Spleen (tissue), 11 donors: Measurements from ENCODE around the gene NDNF. TPM values are rescaled to one million over a fixed set of nuclear protein-coding genes. Genes with fewer than 3 reads are reported as not detected.
A peak's percentile ranks its signal among the peaks of the same experiment; 100 is the strongest.

ENCODE experiments used
- DNase-seq: peaks from one replicate; pipeline ENCODE4 v3.0.0-alpha.2; 2020
- H3K27ac ChIP-seq, 8 donors: fragments of 200-600 bp; sonication (generic) in 7 of 8; 1 replicate in 4 of 8; 2 replicates in 4 of 8; pipeline versions ENCODE4 v1.5.0 to v1.8.0; 2016 to 2021; ENCODE audit warnings: inconsistent platforms in 4 of 8, mild to moderate bottlenecking in 4 of 8, moderate library complexity in 1 of 8
- H3K27me3 ChIP-seq, 7 donors: fragments of 200-600 bp; sonication (generic) in 6 of 7; replicated peaks in 1 of 7; 1 replicate in 4 of 7; 2 replicates in 3 of 7; pipeline versions ENCODE4 v1.5.0 to v1.8.0; 2016 to 2021; ENCODE audit warnings: inconsistent platforms in 3 of 7, mild to moderate bottlenecking in 1 of 7
- H3K36me3 ChIP-seq, 6 donors: fragments of 200-600 bp; sonication (generic) in 5 of 6; 1 replicate in 4 of 6; 2 replicates in 2 of 6; pipeline versions ENCODE4 v1.5.0 to v1.8.0; 2016 to 2021; ENCODE audit warnings: inconsistent platforms in 2 of 6
- H3K4me1 ChIP-seq, 6 donors: fragments of 200-600 bp; sonication (generic) in 5 of 6; 1 replicate in 3 of 6; 2 replicates in 3 of 6; pipeline versions ENCODE4 v1.5.0 to v1.8.0; 2016 to 2021; ENCODE audit warnings: inconsistent platforms in 3 of 6
- H3K4me3 ChIP-seq, 8 donors: fragments of 200-600 bp; sonication (generic) in 7 of 8; 1 replicate in 4 of 8; 2 replicates in 4 of 8; pipeline versions ENCODE4 v1.5.0 to v1.8.0; 2016 to 2021; ENCODE audit warnings: inconsistent platforms in 4 of 8, mild to moderate bottlenecking in 4 of 8, moderate library complexity in 2 of 8
- H3K9me3 ChIP-seq, 8 donors: fragments of 200-600 bp; sonication (generic) in 7 of 8; 1 replicate in 4 of 8; 2 replicates in 4 of 8; pipeline versions ENCODE4 v1.5.0 to v1.8.0; 2016 to 2021; ENCODE audit warnings: inconsistent platforms in 4 of 8
- CTCF ChIP-seq, 11 experiments: fragments of 200-600 bp in 7 of 11; fragments of 450-650 bp in 4 of 11; sonication (generic) in 4 of 11; IDR thresholded peaks in 8 of 11; conservative IDR thresholded peaks in 3 of 11; 1 replicate in 7 of 11; 2 replicates in 4 of 11; pipeline versions ENCODE4 v1.4.0 to v1.8.0; 2016 to 2021; ENCODE audit warnings: antibody characterized with exemption in 11 of 11, inconsistent platforms in 4 of 11, mild to moderate bottlenecking in 1 of 11
- POLR2A ChIP-seq, 3 donors: fragments of 450-650 bp; IDR thresholded peaks; one replicate each; pipeline ENCODE4 v1.5.1; 2017; ENCODE audit warnings: antibody characterized with exemption in 3 of 3, mild to moderate bottlenecking in 1 of 3
- POLR2AphosphoS5 ChIP-seq, 3 donors: sonication (generic); formaldehyde crosslinking; IDR thresholded peaks; one replicate each; pipeline ENCODE4 v1.5.1; 2017; ENCODE audit warnings: antibody characterized with exemption in 3 of 3
- whole genome bisulfite sequencing, 5 donors: extraction: QIAGEN DNeasy Blood & Tissue Kit in 3 of 5; methylation state at CpG; one replicate each; pipeline versions ENCODE4 v1.1.5 to v1.1.7; 2013 to 2018; 5-methylcytosine and 5-hydroxymethylcytosine counted together
- intact Hi-C: fragments of 100-400 bp; cut with DNase I; formaldehyde crosslinking; loops from one replicate; pipeline ENCODE4 v1.15.0; 2023; ENCODE audit warnings: low total_unique reads
- polyA plus RNA-seq, 3 donors: library from polyadenylated mRNA; stranded (reverse); fragments of 200-250 nt; gene quantifications; one replicate each; pipeline ENCODE4 v1.2.1, GENCODE V29; 2013
- total RNA-seq, 7 donors: library from RNA; depleted of rRNA in 3 of 7; stranded (reverse); fragments of >200 nt in 3 of 7; fragmentation: NEBNext Ultra II Directional in 4 of 7; extraction: Animal tissue kit (Norgen Biotek cat#: 25700) in 4 of 7; gene quantifications; one replicate each; pipeline versions ENCODE4 v1.1.0 to v1.2.1, GENCODE V29; 2016 to 2021
- donor health status: healthy with polysubstance abuse.
- donor health status: DM: no; HTN: no; CAD: no; lungs with moderate emphysema.
- donor health status: DM: no; HTN: no; CAD: no.
- donor health status: Bipolar disorder and iron deficiency.
- donor health status: healthy.
- donor health status: DM: no; HTN: no; CAD: no.
- donor health status: DM: yes; HTN: yes; CAD: no.

Gene NDNF
- total and polyA plus RNA-seq, 10 donors = 0.03 to 0.82 (median 0.20) TPM; not detected in 3

GRCh38 chr4:121098266-121098665 is 25.9 kb upstream of the NDNF start:
- H3K27me3 ChIP-seq = no peaks in the 10 kb centered on the region
- no peaks in the 10 kb centered on the region for H3K4me1 ChIP-seq
- H3K27ac ChIP-seq = no peak overlapping the region
- no peak for TF ChIP-seq POLR2AphosphoS5 (IDR thresholded peaks at IDR 0.05)
- no peak for TF ChIP-seq CTCF (IDR thresholded peaks at IDR 0.05 in 8 of 11, conservative IDR thresholded peaks at IDR 0.05 in 3 of 11)
- no peak for TF ChIP-seq POLR2A (IDR thresholded peaks at IDR 0.05)
- WGBS, 5 donors = 34 to 63% (median 48%) methylated on average over 2 of the region's 2 CpGs
- intact Hi-C loops = loop anchor here (5.0 kb wide), 1 partner anchor 946 kb away; no protein-coding TSS in a partner anchor
- H3K4me3 ChIP-seq = no peak overlapping the region
- no peak for DNase-seq
- H3K36me3 ChIP-seq = no peaks in the 10 kb centered on the region
- H3K9me3 ChIP-seq = no peaks in the 10 kb centered on the region

- no peaks in the 10 kb centered on the region for H3K9me3 ChIP-seq
- H3K27me3 ChIP-seq = no peaks in the 10 kb centered on the region
- TF ChIP-seq POLR2A (IDR thresholded peaks at IDR 0.05) (no peak), CTCF (IDR thresholded peaks at IDR 0.05 in 8 of 11, conservative IDR thresholded peaks at IDR 0.05 in 3 of 11) (peak in 10 of 11 experiments; percentile 31 to 52 (median 38))
- no peaks in the 10 kb centered on the region for H3K36me3 ChIP-seq
- H3K27ac ChIP-seq = no peak overlapping the region
- 28 to 40% (median 35%) methylated on average over 2 of the region's 2 CpGs for WGBS, 5 donors
- intact Hi-C loops = loop anchor here (5.0 kb wide), 1 partner anchor 944 kb away; no protein-coding TSS in a partner anchor
- no peak overlapping the region for H3K4me3 ChIP-seq
- no peaks in the 10 kb centered on the region for H3K4me1 ChIP-seq
- DNase-seq = no peak
Measured at GRCh38 chr4:121096629-121097028, 24.3 kb upstream of the NDNF start.

- intact Hi-C loops = loop anchor here (5.0 kb wide), 1 partner anchor 944 kb away; no protein-coding TSS in a partner anchor
- DNase-seq = no peak
- no peak overlapping the region for H3K4me3 ChIP-seq
- H3K27me3 ChIP-seq = no peaks in the 10 kb centered on the region
- H3K4me1 ChIP-seq = no peaks in the 10 kb centered on the region
- no peak overlapping the region for H3K27ac ChIP-seq
- no peaks in the 10 kb centered on the region for H3K36me3 ChIP-seq
- TF ChIP-seq POLR2A (IDR thresholded peaks at IDR 0.05) = no peak
- TF ChIP-seq POLR2AphosphoS5 (IDR thresholded peaks at IDR 0.05) = no peak
- no peak for TF ChIP-seq CTCF (IDR thresholded peaks at IDR 0.05 in 8 of 11, conservative IDR thresholded peaks at IDR 0.05 in 3 of 11)
- no peaks in the 10 kb centered on the region for H3K9me3 ChIP-seq
Measured at GRCh38 chr4:121096191-121096590, 23.9 kb upstream of the NDNF start.

- H3K4me1 ChIP-seq = no peaks in the 10 kb centered on the region
- TF ChIP-seq POLR2AphosphoS5 (IDR thresholded peaks at IDR 0.05) = no peak
- TF ChIP-seq CTCF (IDR thresholded peaks at IDR 0.05 in 8 of 11, conservative IDR thresholded peaks at IDR 0.05 in 3 of 11) = no peak
- no peak for TF ChIP-seq POLR2A (IDR thresholded peaks at IDR 0.05)
- intact Hi-C loops = no loop called here
- no peaks in the 10 kb centered on the region for H3K9me3 ChIP-seq
- WGBS, 5 donors = 73 to 90% (median 79%) methylated on average over 3 of the region's 3 CpGs
- no peaks in the 10 kb centered on the region for H3K36me3 ChIP-seq
- H3K4me3 ChIP-seq = no peak overlapping the region
- peak overlapping the region in 1 of 8 donors; percentile 44 for H3K27ac ChIP-seq
- no peak for DNase-seq
- no peaks in the 10 kb centered on the region for H3K27me3 ChIP-seq
Measured at GRCh38 chr4:121094297-121094966, 22.1 kb upstream of the NDNF start.
